SK-N-SH (cell line): ENCODE data around the gene ALDH3A1.

Source experiments
- CHD2 ChIP-seq: fragments of 150-350 bp; IDR thresholded peaks from 2 replicates; pipeline ENCODE4 v1.6.1; 2018; ENCODE audit warnings: low read length; ENCODE audit not compliant: partially characterized antibody
- EP300 ChIP-seq, 2 experiments: IDR thresholded peaks; 2 replicates each; pipeline versions ENCODE4 v1.4.0 to v1.6.1; 2012; ENCODE audit warnings: borderline replicate concordance in 1 of 2, low read depth in 1 of 2, low read length in 1 of 2
- EZH2phosphoT487 ChIP-seq: fragments of 200-600 bp; sonication (generic); IDR thresholded peaks from 2 replicates; pipeline ENCODE4 v1.6.1; 2017; ENCODE audit warnings: low read depth, mixed run types, mild to moderate bottlenecking, antibody characterized with exemption, moderate library complexity, borderline replicate concordance
- JUND ChIP-seq: IDR thresholded peaks from 2 replicates; pipeline ENCODE4 v1.4.0; 2012
- POLR2AphosphoS5 ChIP-seq: IDR thresholded peaks from 2 replicates; pipeline ENCODE4 v1.6.1; 2012; ENCODE audit warnings: low read depth, low read length
- RAD21 ChIP-seq: IDR thresholded peaks from 2 replicates; pipeline ENCODE4 v1.6.1; 2012; ENCODE audit warnings: mild to moderate bottlenecking, low read length
- RXRA ChIP-seq: IDR thresholded peaks from 2 replicates; pipeline ENCODE4 v1.4.0; 2012; ENCODE audit warnings: low read depth, mild to moderate bottlenecking, borderline replicate concordance
- SIN3A ChIP-seq: IDR thresholded peaks from 2 replicates; pipeline ENCODE4 v1.6.1; 2012; ENCODE audit warnings: low read depth, mild to moderate bottlenecking, low read length, moderate library complexity, borderline replicate concordance
- TAF1 ChIP-seq: IDR thresholded peaks from 2 replicates; pipeline ENCODE4 v1.6.1; 2012; ENCODE audit warnings: low read depth, mild to moderate bottlenecking, low read length, moderate library complexity, borderline replicate concordance
- TEAD4 ChIP-seq: IDR thresholded peaks from 2 replicates; pipeline ENCODE4 v1.4.0; 2012; ENCODE audit warnings: mild to moderate bottlenecking, borderline replicate concordance; ENCODE audit not compliant: insufficient read depth
- TF ChIP-seq, protein P1 (sequence below): fragments of 200-600 bp; sonication (generic); IDR thresholded peaks from 2 replicates; pipeline ENCODE4 v1.6.1; 2017; ENCODE audit warnings: antibody characterized with exemption, mild to moderate bottlenecking, moderate library complexity
- TF ChIP-seq, protein P2 (sequence below): fragments of 150-350 bp; IDR thresholded peaks from 2 replicates; pipeline ENCODE4 v1.6.1; 2017; ENCODE audit warnings: antibody characterized with exemption, low read length, low read depth, borderline replicate concordance
- TF ChIP-seq, protein P3 (sequence below): IDR thresholded peaks from 2 replicates; pipeline ENCODE4 v1.6.1; 2012; ENCODE audit warnings: mild to moderate bottlenecking, low read depth, low read length, moderate library complexity

- TF ChIP-seq, protein P1, sequence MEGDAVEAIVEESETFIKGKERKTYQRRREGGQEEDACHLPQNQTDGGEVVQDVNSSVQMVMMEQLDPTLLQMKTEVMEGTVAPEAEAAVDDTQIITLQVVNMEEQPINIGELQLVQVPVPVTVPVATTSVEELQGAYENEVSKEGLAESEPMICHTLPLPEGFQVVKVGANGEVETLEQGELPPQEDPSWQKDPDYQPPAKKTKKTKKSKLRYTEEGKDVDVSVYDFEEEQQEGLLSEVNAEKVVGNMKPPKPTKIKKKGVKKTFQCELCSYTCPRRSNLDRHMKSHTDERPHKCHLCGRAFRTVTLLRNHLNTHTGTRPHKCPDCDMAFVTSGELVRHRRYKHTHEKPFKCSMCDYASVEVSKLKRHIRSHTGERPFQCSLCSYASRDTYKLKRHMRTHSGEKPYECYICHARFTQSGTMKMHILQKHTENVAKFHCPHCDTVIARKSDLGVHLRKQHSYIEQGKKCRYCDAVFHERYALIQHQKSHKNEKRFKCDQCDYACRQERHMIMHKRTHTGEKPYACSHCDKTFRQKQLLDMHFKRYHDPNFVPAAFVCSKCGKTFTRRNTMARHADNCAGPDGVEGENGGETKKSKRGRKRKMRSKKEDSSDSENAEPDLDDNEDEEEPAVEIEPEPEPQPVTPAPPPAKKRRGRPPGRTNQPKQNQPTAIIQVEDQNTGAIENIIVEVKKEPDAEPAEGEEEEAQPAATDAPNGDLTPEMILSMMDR = no peak
- TF ChIP-seq, protein P2, sequence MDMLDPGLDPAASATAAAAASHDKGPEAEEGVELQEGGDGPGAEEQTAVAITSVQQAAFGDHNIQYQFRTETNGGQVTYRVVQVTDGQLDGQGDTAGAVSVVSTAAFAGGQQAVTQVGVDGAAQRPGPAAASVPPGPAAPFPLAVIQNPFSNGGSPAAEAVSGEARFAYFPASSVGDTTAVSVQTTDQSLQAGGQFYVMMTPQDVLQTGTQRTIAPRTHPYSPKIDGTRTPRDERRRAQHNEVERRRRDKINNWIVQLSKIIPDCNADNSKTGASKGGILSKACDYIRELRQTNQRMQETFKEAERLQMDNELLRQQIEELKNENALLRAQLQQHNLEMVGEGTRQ = no peak
- TF ChIP-seq EZH2phosphoT487 (no peak), POLR2AphosphoS5 (no peak), RXRA (no peak), SIN3A (no peak), JUND (no peak), CHD2 (no peak), RAD21 (no peak), TEAD4 (no peak), EP300 (IDR thresholded peaks at IDR 0.05; ENCODE audit: borderline replicate concordance in 1 of 2, low read depth in 1 of 2, low read length in 1 of 2) (no peak), TAF1 (no peak)
- TF ChIP-seq, protein P3, sequence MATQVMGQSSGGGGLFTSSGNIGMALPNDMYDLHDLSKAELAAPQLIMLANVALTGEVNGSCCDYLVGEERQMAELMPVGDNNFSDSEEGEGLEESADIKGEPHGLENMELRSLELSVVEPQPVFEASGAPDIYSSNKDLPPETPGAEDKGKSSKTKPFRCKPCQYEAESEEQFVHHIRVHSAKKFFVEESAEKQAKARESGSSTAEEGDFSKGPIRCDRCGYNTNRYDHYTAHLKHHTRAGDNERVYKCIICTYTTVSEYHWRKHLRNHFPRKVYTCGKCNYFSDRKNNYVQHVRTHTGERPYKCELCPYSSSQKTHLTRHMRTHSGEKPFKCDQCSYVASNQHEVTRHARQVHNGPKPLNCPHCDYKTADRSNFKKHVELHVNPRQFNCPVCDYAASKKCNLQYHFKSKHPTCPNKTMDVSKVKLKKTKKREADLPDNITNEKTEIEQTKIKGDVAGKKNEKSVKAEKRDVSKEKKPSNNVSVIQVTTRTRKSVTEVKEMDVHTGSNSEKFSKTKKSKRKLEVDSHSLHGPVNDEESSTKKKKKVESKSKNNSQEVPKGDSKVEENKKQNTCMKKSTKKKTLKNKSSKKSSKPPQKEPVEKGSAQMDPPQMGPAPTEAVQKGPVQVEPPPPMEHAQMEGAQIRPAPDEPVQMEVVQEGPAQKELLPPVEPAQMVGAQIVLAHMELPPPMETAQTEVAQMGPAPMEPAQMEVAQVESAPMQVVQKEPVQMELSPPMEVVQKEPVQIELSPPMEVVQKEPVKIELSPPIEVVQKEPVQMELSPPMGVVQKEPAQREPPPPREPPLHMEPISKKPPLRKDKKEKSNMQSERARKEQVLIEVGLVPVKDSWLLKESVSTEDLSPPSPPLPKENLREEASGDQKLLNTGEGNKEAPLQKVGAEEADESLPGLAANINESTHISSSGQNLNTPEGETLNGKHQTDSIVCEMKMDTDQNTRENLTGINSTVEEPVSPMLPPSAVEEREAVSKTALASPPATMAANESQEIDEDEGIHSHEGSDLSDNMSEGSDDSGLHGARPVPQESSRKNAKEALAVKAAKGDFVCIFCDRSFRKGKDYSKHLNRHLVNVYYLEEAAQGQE = no peak
Measured at GRCh38 chr17:19712436-19713004, 35.6 kb downstream of the ALDH3A1 start.
